Endothelial cell of umbilical vein (primary cell): Measurements from ENCODE around the gene MCF2L. TPM values are rescaled to one million over a fixed set of nuclear protein-coding genes. Genes with fewer than 3 reads are reported as not detected.
"Not testable (repeated sequence)": the region's sequence is repeated elsewhere in the genome, so short reads cannot be mapped to it uniquely, and the experiment has no call there.

Source experiments
- BruUV-seq: library from RNA; stranded (reverse); fragments of 400-500 nt; replicated peaks from 2 replicates; lab custom pipeline; 2021; lab: Mats Ljungman, UMichigan
- CTCF ChIA-PET: fragments of 300-600, 350-600 bp; sonication (Branson Sonifier 250); formaldehyde crosslinking; loops from one replicate; lab custom pipeline; 2021; ENCODE audit warnings: antibody characterized with exemption, inconsistent platforms; lab: Charles Lee
- POLR2A ChIA-PET: fragments of 300-600, 350-600 bp; sonication (Branson Sonifier 250); formaldehyde crosslinking; loops from one replicate; lab custom pipeline; 2021; ENCODE audit warnings: antibody characterized with exemption, inconsistent platforms; lab: Charles Lee
- DNase-seq: peaks from one replicate; pipeline ENCODE4 v3.0.0-alpha.2; 2011; ENCODE audit warnings: low read depth, low spot score
- FAIRE-seq: peaks from 2 replicates; lab custom pipeline; 2011; peaks lifted over from hg19 to GRCh38; lab: Jason Lieb, UNC
- H2AFZ ChIP-seq: 2 replicates; pipeline ENCODE4 v1.6.0; 2012; ENCODE audit warnings: low read depth, low read length, control low read depth, inconsistent platforms
- H3K27ac ChIP-seq: 2 replicates; pipeline ENCODE4 v1.5.1; 2011; ENCODE audit warnings: low read depth, mild to moderate bottlenecking, control low read depth, low read length, moderate library complexity; ENCODE audit not compliant: insufficient read depth
- H3K27me3 ChIP-seq, 2 experiments: 2 replicates each; pipeline versions ENCODE4 v1.6.0 to v1.6.1; 2011; ENCODE audit warnings: low read length in 2 of 2, mixed read lengths in 1 of 2; ENCODE audit not compliant: control insufficient read depth in 2 of 2, insufficient read depth in 2 of 2
- H3K36me3 ChIP-seq, 2 experiments: 2 replicates in 1 of 2; 3 replicates in 1 of 2; pipeline ENCODE4 v1.5.1; 2011; ENCODE audit warnings: low read length in 2 of 2, mild to moderate bottlenecking in 1 of 2, moderate library complexity in 1 of 2; ENCODE audit not compliant: control insufficient read depth in 2 of 2, insufficient read depth in 2 of 2; ENCODE audit errors: extremely low read depth in 1 of 2
- H3K4me1 ChIP-seq: 3 replicates; pipeline ENCODE4 v1.5.1; 2011; ENCODE audit warnings: mild to moderate bottlenecking, low read length; ENCODE audit not compliant: control insufficient read depth, insufficient read depth; ENCODE audit errors: extremely low read depth
- H3K4me2 ChIP-seq: 2 replicates; pipeline ENCODE4 v1.6.1; 2011; ENCODE audit warnings: low read length, control low read depth, mixed read lengths; ENCODE audit not compliant: insufficient read depth
- H3K4me3 ChIP-seq, 3 experiments: fragments of 200-600 bp in 1 of 3; sonication (generic), shearing (Covaris generic) in 1 of 3; replicated peaks in 1 of 3; 2 replicates each; pipeline ENCODE4 v1.5.1; 2011 to 2016; ENCODE audit warnings: control low read depth in 3 of 3, low read length in 3 of 3, mild to moderate bottlenecking in 2 of 3, inconsistent platforms in 1 of 3, low read depth in 1 of 3, moderate library complexity in 1 of 3; ENCODE audit not compliant: insufficient read depth in 1 of 3
- H3K79me2 ChIP-seq: 2 replicates; pipeline ENCODE4 v1.6.0; 2012; ENCODE audit warnings: low read length, inconsistent platforms; ENCODE audit not compliant: control insufficient read depth, insufficient read depth
- H3K9ac ChIP-seq: replicated peaks from 2 replicates; pipeline ENCODE3; 2011; ENCODE audit warnings: low read length, control low read depth; ENCODE audit not compliant: insufficient read depth; ENCODE audit errors: extremely low read depth
- H3K9me1 ChIP-seq: replicated peaks from 3 replicates; pipeline ENCODE4 v1.6.0; 2011; ENCODE audit warnings: mild to moderate bottlenecking, low read length; ENCODE audit not compliant: control insufficient read depth, insufficient read depth; ENCODE audit errors: extremely low read depth
- H3K9me3 ChIP-seq: replicated peaks from 2 replicates; pipeline ENCODE4 v1.5.1; 2012; ENCODE audit warnings: low read length, inconsistent platforms; ENCODE audit not compliant: control insufficient read depth, insufficient read depth
- H4K20me1 ChIP-seq: replicated peaks from 2 replicates; pipeline ENCODE3; 2011; ENCODE audit warnings: mild to moderate bottlenecking, low read length; ENCODE audit not compliant: control insufficient read depth, insufficient read depth; ENCODE audit errors: extremely low read depth
- EZH2 ChIP-seq: IDR thresholded peaks from 2 replicates; pipeline ENCODE4 v1.6.1; 2012; ENCODE audit warnings: borderline replicate concordance, low read depth, mild to moderate bottlenecking, moderate library complexity, low read length, inconsistent platforms; ENCODE audit not compliant: severe bottlenecking
- FOS ChIP-seq: IDR thresholded peaks from 2 replicates; pipeline ENCODE4 v1.6.1; 2011; ENCODE audit warnings: mild to moderate bottlenecking, low read length, moderate library complexity, borderline replicate concordance; ENCODE audit not compliant: insufficient read depth
- GATA2 ChIP-seq: IDR thresholded peaks from 2 replicates; pipeline ENCODE4 v1.7.0; 2011; ENCODE audit warnings: low read depth, mild to moderate bottlenecking, moderate library complexity, mixed read lengths, low read length; ENCODE audit not compliant: insufficient read length, insufficient read depth
- JUN ChIP-seq: IDR thresholded peaks from 2 replicates; pipeline ENCODE4 v1.6.1; 2011; ENCODE audit warnings: borderline replicate concordance, low read depth; ENCODE audit not compliant: insufficient read length, insufficient read depth
- MYC ChIP-seq: IDR thresholded peaks from one replicate; pipeline ENCODE4 v1.6.1; 2011; ENCODE audit warnings: mild to moderate bottlenecking, low read depth, low read length
- POLR2A ChIP-seq: IDR thresholded peaks from 2 replicates; pipeline ENCODE4 v1.6.1; 2012; ENCODE audit warnings: low read depth, mild to moderate bottlenecking, control low read depth, low read length
- POLR2AphosphoS5 ChIP-seq: IDR thresholded peaks from 2 replicates; pipeline ENCODE4 v1.6.1; 2012; ENCODE audit warnings: low read depth, mild to moderate bottlenecking, control low read depth, low read length, moderate library complexity; ENCODE audit not compliant: insufficient read depth
- dilution Hi-C: fragments of 300-500 bp; cut with MboI; formaldehyde crosslinking; loops from one replicate; pipeline ENCODE4 v1.15.0; 2019; ENCODE audit warnings: low sequenced_read_pairs; ENCODE audit not compliant: extremely low pct_ligation_motif_present
- intact Hi-C: fragments of 100-400 bp; cut with micrococcal nuclease; formaldehyde crosslinking; loops from one replicate; pipeline ENCODE4 v1.10.0; 2022
- polyA plus RNA-seq, 4 experiments: library from polyadenylated mRNA; depleted of rRNA in 3 of 4; stranded (reverse) in 3 of 4; unstranded in 1 of 4; fragments of >200 nt; gene quantifications; 2 replicates each; pipeline versions ENCODE4 v1.2.1 to v1.2.3, GENCODE V29; 2011 to 2012; ENCODE audit warnings: missing spikeins in 1 of 4
- total RNA-seq: library from RNA; stranded (reverse); gene quantifications from 2 replicates; pipeline ENCODE4 v1.2.3, GENCODE V29; 2021
- TF ChIP-seq, protein P1 (sequence below), 2 donors: IDR thresholded peaks; 1 replicate in 1 of 2; 2 replicates in 1 of 2; pipeline ENCODE4 v1.5.1; 2011; ENCODE audit warnings: low read length in 2 of 2, mild to moderate bottlenecking in 2 of 2, moderate library complexity in 2 of 2, control low read depth in 1 of 2, inconsistent platforms in 1 of 2, low read depth in 1 of 2; ENCODE audit not compliant: insufficient read depth in 1 of 2; ENCODE audit errors: extremely low read depth in 1 of 2
- TF ChIP-seq, protein P2 (sequence below): IDR thresholded peaks from 2 replicates; pipeline ENCODE4 v1.6.1; 2011; ENCODE audit not compliant: insufficient read depth, insufficient read length

The MCF2L gene
- total and polyA plus RNA-seq, 2 donors (not counting 3 experiments of a cell fraction or from before 2014, with no cell fraction given), result 0.33 to 0.58 TPM

DNA sequence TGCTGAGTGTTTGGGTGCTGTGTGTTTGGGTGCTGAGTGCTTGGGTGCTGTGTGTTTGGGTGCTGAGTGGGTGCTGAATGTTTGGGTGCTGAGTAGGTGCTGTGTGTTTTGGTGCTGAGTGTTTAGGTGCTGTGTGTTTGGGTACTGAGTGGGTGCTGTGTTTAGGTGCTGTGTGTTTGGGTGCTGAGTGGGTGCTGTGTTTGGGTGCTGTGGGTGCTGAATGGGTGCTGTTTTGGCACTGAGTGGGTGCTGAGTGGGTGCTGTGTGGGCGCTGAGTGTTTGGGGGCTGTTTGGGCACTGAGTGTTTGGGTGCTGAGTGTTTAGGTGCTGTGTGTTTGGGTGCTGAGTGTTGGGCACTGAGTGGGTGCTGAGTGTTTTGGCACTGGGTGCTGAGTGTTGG is 88.1 kb downstream of the MCF2L start:
- DNase-seq (no peak), FAIRE-seq (no peak)
- no peak overlapping the region for H2AFZ ChIP-seq
- TF ChIP-seq GATA2 (no peak), POLR2A (no peak), EZH2 (no peak), FOS (no peak), JUN (no peak), MYC (no peak), POLR2AphosphoS5 (no peak)
- TF ChIP-seq, protein P1, sequence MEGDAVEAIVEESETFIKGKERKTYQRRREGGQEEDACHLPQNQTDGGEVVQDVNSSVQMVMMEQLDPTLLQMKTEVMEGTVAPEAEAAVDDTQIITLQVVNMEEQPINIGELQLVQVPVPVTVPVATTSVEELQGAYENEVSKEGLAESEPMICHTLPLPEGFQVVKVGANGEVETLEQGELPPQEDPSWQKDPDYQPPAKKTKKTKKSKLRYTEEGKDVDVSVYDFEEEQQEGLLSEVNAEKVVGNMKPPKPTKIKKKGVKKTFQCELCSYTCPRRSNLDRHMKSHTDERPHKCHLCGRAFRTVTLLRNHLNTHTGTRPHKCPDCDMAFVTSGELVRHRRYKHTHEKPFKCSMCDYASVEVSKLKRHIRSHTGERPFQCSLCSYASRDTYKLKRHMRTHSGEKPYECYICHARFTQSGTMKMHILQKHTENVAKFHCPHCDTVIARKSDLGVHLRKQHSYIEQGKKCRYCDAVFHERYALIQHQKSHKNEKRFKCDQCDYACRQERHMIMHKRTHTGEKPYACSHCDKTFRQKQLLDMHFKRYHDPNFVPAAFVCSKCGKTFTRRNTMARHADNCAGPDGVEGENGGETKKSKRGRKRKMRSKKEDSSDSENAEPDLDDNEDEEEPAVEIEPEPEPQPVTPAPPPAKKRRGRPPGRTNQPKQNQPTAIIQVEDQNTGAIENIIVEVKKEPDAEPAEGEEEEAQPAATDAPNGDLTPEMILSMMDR (IDR thresholded peaks at IDR 0.05; ENCODE audit: extremely low read depth in 1 of 2, insufficient read depth in 1 of 2, low read depth in 1 of 2, low read length in 2 of 2), result no peak
- TF ChIP-seq, protein P2, sequence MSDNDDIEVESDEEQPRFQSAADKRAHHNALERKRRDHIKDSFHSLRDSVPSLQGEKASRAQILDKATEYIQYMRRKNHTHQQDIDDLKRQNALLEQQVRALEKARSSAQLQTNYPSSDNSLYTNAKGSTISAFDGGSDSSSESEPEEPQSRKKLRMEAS, result no peak
- H3K4me1 ChIP-seq, result no peaks in the 10 kb centered on the region
- no peaks in the 10 kb centered on the region for H3K27me3 ChIP-seq
- no TSS peak for BruUV-seq
- H3K27ac ChIP-seq, result no peak overlapping the region
- H3K9me3 ChIP-seq, result no peaks in the 10 kb centered on the region
- intact Hi-C loops (no loop called here), dilution Hi-C loops (no loop called here)
- no peak overlapping the region for H3K4me2 ChIP-seq
- ChIA-PET POLR2A (no interaction called here), CTCF (no interaction called here)
- no peaks in the 10 kb centered on the region for H3K9me1 ChIP-seq
- no peak overlapping the region for H3K9ac ChIP-seq
- no peaks in the 10 kb centered on the region for H3K36me3 ChIP-seq
- H4K20me1 ChIP-seq, result no peaks in the 10 kb centered on the region
- no peak overlapping the region for H3K4me3 ChIP-seq
- no peaks in the 10 kb centered on the region for H3K79me2 ChIP-seq

DNA sequence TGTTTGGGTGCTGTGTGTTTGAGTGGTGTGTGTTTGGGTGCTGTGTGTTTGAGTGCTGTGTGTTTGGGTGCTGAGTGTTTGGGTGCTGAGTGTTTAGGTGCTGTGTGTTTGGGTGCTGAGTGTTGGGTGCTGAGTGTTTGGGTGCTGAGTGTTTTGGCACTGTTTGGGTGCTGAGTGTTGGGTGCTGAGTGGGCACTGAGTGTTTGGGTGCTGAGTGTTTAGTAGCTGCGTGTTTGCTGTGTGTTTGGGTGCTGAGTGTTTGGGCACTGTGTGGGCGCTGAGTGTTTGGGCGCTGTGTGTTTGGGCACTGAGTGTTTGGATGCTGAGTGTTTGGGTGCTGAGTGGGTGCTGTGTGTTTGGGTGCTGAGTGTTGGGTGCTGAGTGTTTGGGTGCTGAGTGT is 88.5 kb downstream of the MCF2L start:
- H3K9me1 ChIP-seq, DNase-seq, dilution Hi-C loops, H3K9me3 ChIP-seq, H3K27ac ChIP-seq, BruUV-seq, FAIRE-seq, H3K36me3 ChIP-seq, H4K20me1 ChIP-seq, POLR2A ChIA-PET, H3K79me2 ChIP-seq, H3K9ac ChIP-seq, H3K27me3 ChIP-seq, H3K4me1 ChIP-seq, H2AFZ ChIP-seq, intact Hi-C loops, H3K4me2 ChIP-seq, CTCF ChIA-PET, H3K4me3 ChIP-seq: not testable (repeated sequence)
